ENCODE measurements around the gene CELA1.

GRCh38 chr12:51389302-51389999 is 43.0 kb upstream of the CELA1 start:
- TF ChIP-seq CTCF (IDR thresholded peaks at IDR 0.05; ENCODE audit: low read length) = no peak
- no peak for TF ChIP-seq EZH2 (IDR thresholded peaks at IDR 0.05; ENCODE audit: borderline replicate concordance, low read length)
